ENCODE results near the gene GOLGA6L25. TPM values are rescaled to one million over a fixed set of nuclear protein-coding genes. Genes with fewer than 3 reads are reported as not detected.
"Not testable (repeated sequence)": the region's sequence is repeated elsewhere in the genome, so short reads cannot be mapped to it uniquely, and the experiment has no call there.

The GOLGA6L25 gene
- total RNA-seq (not detected), polyA plus RNA-seq (not detected)

- H3K4me1 Mint-ChIP-seq; H3K9me3 ChIP-seq (ENCODE audit: control insufficient read depth in 2 of 2, low read length in 2 of 2); H3K36me3 ChIP-seq (ENCODE audit: control insufficient read depth, insufficient read depth, low read length); H3K27ac ChIP-seq (ENCODE audit: insufficient read depth, low read length, poor library complexity, severe bottlenecking); H3K4me1 ChIP-seq (ENCODE audit: control insufficient read depth, insufficient read depth, low read length, poor library complexity, severe bottlenecking); H3K27ac Mint-ChIP-seq; H3K4me3 Mint-ChIP-seq; ATAC-seq (ENCODE audit: low read depth in 2 of 2); H3K27me3 Mint-ChIP-seq; DNase-seq; H3K4me3 ChIP-seq (ENCODE audit: low read depth, low read length); H3K27me3 ChIP-seq (ENCODE audit: control insufficient read depth, insufficient read depth, low read length); H3K9me3 Mint-ChIP-seq; H3K36me3 Mint-ChIP-seq: not testable (repeated sequence)
These were observed at the start of gene GOLGA6L25 for GRCh38 chr15:28553268-28553667. TSS of gene GOLGA6L25 (plus strand) at chr15:28553568. CDS start at chr15:28553629, 61 bp downstream.

GRCh38 chr15:28508217-28508889 is 45.0 kb upstream of the GOLGA6L25 start:
- H3K4me1 ChIP-seq (ENCODE audit: control insufficient read depth, insufficient read depth, low read length, poor library complexity, severe bottlenecking); H3K4me1 Mint-ChIP-seq; H3K4me3 Mint-ChIP-seq; H3K27me3 Mint-ChIP-seq; H3K27ac ChIP-seq (ENCODE audit: insufficient read depth, low read length, poor library complexity, severe bottlenecking); ATAC-seq (ENCODE audit: low read depth in 2 of 2); H3K9me3 Mint-ChIP-seq; H3K27me3 ChIP-seq (ENCODE audit: control insufficient read depth, insufficient read depth, low read length); H3K36me3 ChIP-seq (ENCODE audit: control insufficient read depth, insufficient read depth, low read length); H3K9me3 ChIP-seq (ENCODE audit: control insufficient read depth in 2 of 2, low read length in 2 of 2); H3K27ac Mint-ChIP-seq; DNase-seq; H3K4me3 ChIP-seq (ENCODE audit: low read depth, low read length); H3K36me3 Mint-ChIP-seq: not testable (repeated sequence)

GRCh38 chr15:28514128-28514527 is 39.2 kb upstream of the GOLGA6L25 start:
- not testable (repeated sequence) for H3K27me3 Mint-ChIP-seq; H3K4me3 Mint-ChIP-seq; H3K4me1 ChIP-seq (ENCODE audit: control insufficient read depth, insufficient read depth, low read length, poor library complexity, severe bottlenecking); H3K4me1 Mint-ChIP-seq; H3K9me3 Mint-ChIP-seq; H3K9me3 ChIP-seq (ENCODE audit: control insufficient read depth in 2 of 2, low read length in 2 of 2); H3K36me3 ChIP-seq (ENCODE audit: control insufficient read depth, insufficient read depth, low read length); DNase-seq; H3K27ac Mint-ChIP-seq; H3K36me3 Mint-ChIP-seq; H3K27ac ChIP-seq (ENCODE audit: insufficient read depth, low read length, poor library complexity, severe bottlenecking); H3K4me3 ChIP-seq (ENCODE audit: low read depth, low read length); H3K27me3 ChIP-seq (ENCODE audit: control insufficient read depth, insufficient read depth, low read length); ATAC-seq (ENCODE audit: low read depth in 2 of 2)

GRCh38 chr15:28515208-28515607 is 38.2 kb upstream of the GOLGA6L25 start:
- not testable (repeated sequence) for H3K36me3 Mint-ChIP-seq; H3K9me3 ChIP-seq (ENCODE audit: control insufficient read depth in 2 of 2, low read length in 2 of 2); DNase-seq; H3K36me3 ChIP-seq (ENCODE audit: control insufficient read depth, insufficient read depth, low read length); H3K27ac Mint-ChIP-seq; H3K4me3 Mint-ChIP-seq; H3K4me1 Mint-ChIP-seq; H3K4me3 ChIP-seq (ENCODE audit: low read depth, low read length); H3K27ac ChIP-seq (ENCODE audit: insufficient read depth, low read length, poor library complexity, severe bottlenecking); H3K27me3 Mint-ChIP-seq; ATAC-seq (ENCODE audit: low read depth in 2 of 2); H3K9me3 Mint-ChIP-seq; H3K27me3 ChIP-seq (ENCODE audit: control insufficient read depth, insufficient read depth, low read length); H3K4me1 ChIP-seq (ENCODE audit: control insufficient read depth, insufficient read depth, low read length, poor library complexity, severe bottlenecking)

- H3K4me1 ChIP-seq (ENCODE audit: control insufficient read depth, insufficient read depth, low read length, poor library complexity, severe bottlenecking); H3K36me3 Mint-ChIP-seq; H3K27me3 Mint-ChIP-seq; H3K27me3 ChIP-seq (ENCODE audit: control insufficient read depth, insufficient read depth, low read length); H3K4me1 Mint-ChIP-seq; H3K9me3 Mint-ChIP-seq; H3K4me3 ChIP-seq (ENCODE audit: low read depth, low read length); H3K9me3 ChIP-seq (ENCODE audit: control insufficient read depth in 2 of 2, low read length in 2 of 2); DNase-seq; H3K4me3 Mint-ChIP-seq; H3K27ac Mint-ChIP-seq; H3K36me3 ChIP-seq (ENCODE audit: control insufficient read depth, insufficient read depth, low read length); H3K27ac ChIP-seq (ENCODE audit: insufficient read depth, low read length, poor library complexity, severe bottlenecking); ATAC-seq (ENCODE audit: low read depth in 2 of 2): not testable (repeated sequence)
These were observed 20.4 kb upstream of the GOLGA6L25 start, which contains the start of gene GOLGA8G for GRCh38 chr15:28532954-28533353. TSS of gene GOLGA8G (minus strand) at chr15:28532971. CDS start at chr15:28532909, 62 bp downstream.

- H3K4me3 ChIP-seq (ENCODE audit: low read depth, low read length); ATAC-seq (ENCODE audit: low read depth in 2 of 2); H3K4me1 Mint-ChIP-seq: not testable (repeated sequence)
These were observed 20.0 kb downstream of the GOLGA6L25 start for GRCh38 chr15:28573351-28573750.

GRCh38 chr15:28588977-28589606 is 35.7 kb downstream of the GOLGA6L25 start:
- not testable (repeated sequence) for H3K4me1 ChIP-seq (ENCODE audit: control insufficient read depth, insufficient read depth, low read length, poor library complexity, severe bottlenecking); H3K9me3 Mint-ChIP-seq; H3K36me3 ChIP-seq (ENCODE audit: control insufficient read depth, insufficient read depth, low read length); H3K4me1 Mint-ChIP-seq; H3K36me3 Mint-ChIP-seq; H3K27ac ChIP-seq (ENCODE audit: insufficient read depth, low read length, poor library complexity, severe bottlenecking); DNase-seq; H3K27me3 Mint-ChIP-seq; H3K27me3 ChIP-seq (ENCODE audit: control insufficient read depth, insufficient read depth, low read length); H3K4me3 ChIP-seq (ENCODE audit: low read depth, low read length); ATAC-seq (ENCODE audit: low read depth in 2 of 2); H3K9me3 ChIP-seq (ENCODE audit: control insufficient read depth in 2 of 2, low read length in 2 of 2)
- H3K4me3 Mint-ChIP-seq: peak overlapping the region in 1 of 4 donors; percentile 92
- H3K27ac Mint-ChIP-seq: peak overlapping the region in 1 of 3 donors; percentile 56

More at GRCh38 chr15:28573351-28573750, 20.0 kb downstream of the GOLGA6L25 start:
- H3K27ac Mint-ChIP-seq; H3K27me3 Mint-ChIP-seq; H3K27ac ChIP-seq (ENCODE audit: insufficient read depth, low read length, poor library complexity, severe bottlenecking); H3K36me3 ChIP-seq (ENCODE audit: control insufficient read depth, insufficient read depth, low read length); H3K9me3 Mint-ChIP-seq; H3K4me1 ChIP-seq (ENCODE audit: control insufficient read depth, insufficient read depth, low read length, poor library complexity, severe bottlenecking); H3K27me3 ChIP-seq (ENCODE audit: control insufficient read depth, insufficient read depth, low read length); DNase-seq; H3K36me3 Mint-ChIP-seq; H3K4me3 Mint-ChIP-seq; H3K9me3 ChIP-seq (ENCODE audit: control insufficient read depth in 2 of 2, low read length in 2 of 2): not testable (repeated sequence)

- not testable (repeated sequence) for H3K27me3 ChIP-seq (ENCODE audit: control insufficient read depth, insufficient read depth, low read length); H3K9me3 Mint-ChIP-seq; H3K36me3 Mint-ChIP-seq; H3K4me1 ChIP-seq (ENCODE audit: control insufficient read depth, insufficient read depth, low read length, poor library complexity, severe bottlenecking); H3K4me1 Mint-ChIP-seq; H3K9me3 ChIP-seq (ENCODE audit: control insufficient read depth in 2 of 2, low read length in 2 of 2); H3K27me3 Mint-ChIP-seq; ATAC-seq (ENCODE audit: low read depth in 2 of 2); H3K36me3 ChIP-seq (ENCODE audit: control insufficient read depth, insufficient read depth, low read length); H3K27ac ChIP-seq (ENCODE audit: insufficient read depth, low read length, poor library complexity, severe bottlenecking)
- Mint-ChIP-seq H3K4me3 (peak overlapping the region; percentile 92 to 96 (median 96)), H3K27ac (peak overlapping the region in 2 of 3 donors; percentile 56 to 76)
- peak in 1 of 3 donors; percentile 32 for DNase-seq
- peak overlapping the region; percentile 65 for H3K4me3 ChIP-seq (ENCODE audit: low read depth, low read length)
These were observed 36.4 kb downstream of the GOLGA6L25 start for GRCh38 chr15:28589769-28590168.

Measured in CD4-positive, CD25-positive, alpha-beta regulatory T cell (primary cell).